NCI-H1105 (cell line): ENCODE measurements around the gene PLA2G2E.
"Not testable (repeated sequence)": the region's sequence is repeated elsewhere in the genome, so short reads cannot be mapped to it uniquely, and the experiment has no call there.

Source experiments
- DNase-seq: peaks from one replicate; lab custom pipeline; 2025; lab: John Stamatoyannopoulos, UW

The PLA2G2E gene

GRCh38 chr1:19884312-19884711 is 39.1 kb downstream of the PLA2G2E start:
- no peak for DNase-seq

- DNase-seq = peak; percentile 98
Measured at GRCh38 chr1:19882111-19883071, 41.0 kb downstream of the PLA2G2E start, which contains the start of gene OTUD3. Gene OTUD3, plus strand, starts transcription at chr1:19882395. Its CDS starts 119 bp downstream, at chr1:19882514.

- DNase-seq = not testable (repeated sequence)
Measured at GRCh38 chr1:19880841-19881240, 42.6 kb downstream of the PLA2G2E start.

- no peak for DNase-seq
Measured at GRCh38 chr1:19879661-19880060, 43.8 kb downstream of the PLA2G2E start.

GRCh38 chr1:19879227-19879626 is 44.2 kb downstream of the PLA2G2E start:
- DNase-seq = no peak

GRCh38 chr1:19878637-19878985 is 44.8 kb downstream of the PLA2G2E start:
- DNase-seq = no peak

GRCh38 chr1:19877821-19878636 is 45.4 kb downstream of the PLA2G2E start:
- no peak for DNase-seq

GRCh38 chr1:19877181-19877750 is 46.2 kb downstream of the PLA2G2E start:
- no peak for DNase-seq

GRCh38 chr1:19872190-19872589 is 51.2 kb downstream of the PLA2G2E start:
- DNase-seq = peak; percentile 76
